ENCODE measurements around the gene FSTL4. TPM values are rescaled to one million over a fixed set of nuclear protein-coding genes. Genes with fewer than 3 reads are reported as not detected.

Gene FSTL4
- total and polyA plus RNA-seq, 2 experiments from 2014 or later, result 1.4 to 2.8 TPM

DNA sequence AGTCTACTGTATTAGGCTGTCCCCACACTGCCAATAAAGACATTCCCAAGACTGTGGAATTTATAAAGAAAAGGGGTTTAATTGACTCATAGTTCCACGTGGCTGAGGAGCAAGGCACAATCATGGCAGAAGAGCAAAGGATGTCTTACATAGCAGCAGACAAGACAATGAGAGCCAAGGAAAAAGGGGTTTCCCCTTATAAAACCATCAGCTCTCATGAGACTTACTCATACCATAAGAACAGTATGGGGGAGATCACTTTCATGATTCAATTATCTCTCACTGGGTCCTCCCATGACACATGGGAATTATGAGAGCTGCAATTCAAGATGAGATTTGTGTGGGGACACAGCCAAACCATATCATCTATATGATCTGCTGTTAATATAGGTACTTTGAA is 14.8 kb upstream of the FSTL4 start:
- Histone ChIP-seq H2AFZ (no peak overlapping the region), H3K27me3 (ENCODE audit: insufficient read depth) (no peaks in the 10 kb centered on the region), H3K27ac (ENCODE audit: low read depth) (no peak overlapping the region), H3K4me1 (ENCODE audit: insufficient read depth) (no peaks in the 10 kb centered on the region), H3K36me3 (ENCODE audit: insufficient read depth) (no peaks in the 10 kb centered on the region), H3K4me2 (no peak overlapping the region), H3F3A (replicated peaks; ENCODE audit: low read depth) (no peaks in the 10 kb centered on the region), H3K9me2 (ENCODE audit: insufficient read depth) (no peaks in the 10 kb centered on the region), H3K4me3 (no peak overlapping the region), H4K20me1 (replicated peaks; ENCODE audit: insufficient read depth) (no peaks in the 10 kb centered on the region), H3K79me2 (replicated peaks; ENCODE audit: insufficient read depth) (no peaks in the 10 kb centered on the region)
- H3K36me3 Mint-ChIP-seq (ENCODE audit: low read depth), result no peaks in the 10 kb centered on the region
- no peaks in the 10 kb centered on the region for H3K9me3 Mint-ChIP-seq
- no peak for DNase-seq (ENCODE audit: low spot score)
- H3K4me1 Mint-ChIP-seq, result no peaks in the 10 kb centered on the region
- ATAC-seq, result no peak
- H3K27ac Mint-ChIP-seq, result no peak overlapping the region
- H3K27me3 Mint-ChIP-seq (ENCODE audit: insufficient read depth, low read depth, poor library complexity), result peaks cover 4% of the 10 kb centered on the region
- H3K4me3 Mint-ChIP-seq, result no peak overlapping the region
- TF ChIP-seq, protein P1, sequence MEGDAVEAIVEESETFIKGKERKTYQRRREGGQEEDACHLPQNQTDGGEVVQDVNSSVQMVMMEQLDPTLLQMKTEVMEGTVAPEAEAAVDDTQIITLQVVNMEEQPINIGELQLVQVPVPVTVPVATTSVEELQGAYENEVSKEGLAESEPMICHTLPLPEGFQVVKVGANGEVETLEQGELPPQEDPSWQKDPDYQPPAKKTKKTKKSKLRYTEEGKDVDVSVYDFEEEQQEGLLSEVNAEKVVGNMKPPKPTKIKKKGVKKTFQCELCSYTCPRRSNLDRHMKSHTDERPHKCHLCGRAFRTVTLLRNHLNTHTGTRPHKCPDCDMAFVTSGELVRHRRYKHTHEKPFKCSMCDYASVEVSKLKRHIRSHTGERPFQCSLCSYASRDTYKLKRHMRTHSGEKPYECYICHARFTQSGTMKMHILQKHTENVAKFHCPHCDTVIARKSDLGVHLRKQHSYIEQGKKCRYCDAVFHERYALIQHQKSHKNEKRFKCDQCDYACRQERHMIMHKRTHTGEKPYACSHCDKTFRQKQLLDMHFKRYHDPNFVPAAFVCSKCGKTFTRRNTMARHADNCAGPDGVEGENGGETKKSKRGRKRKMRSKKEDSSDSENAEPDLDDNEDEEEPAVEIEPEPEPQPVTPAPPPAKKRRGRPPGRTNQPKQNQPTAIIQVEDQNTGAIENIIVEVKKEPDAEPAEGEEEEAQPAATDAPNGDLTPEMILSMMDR (conservative IDR thresholded peaks at IDR 0.05; ENCODE audit: low read depth in 2 of 2), result no peak
- no peak for TF ChIP-seq POLR2AphosphoS5 (IDR thresholded peaks at IDR 0.05; ENCODE audit: low read depth)
- no peak for TF ChIP-seq NANOG (IDR thresholded peaks at IDR 0.05; ENCODE audit: borderline replicate concordance)
- TF ChIP-seq ZNF462 (CRISPR knock-in tag; IDR thresholded peaks at IDR 0.05), result no peak
- no peak for TF ChIP-seq REST (IDR thresholded peaks at IDR 0.05; ENCODE audit: unreplicated experiment)
